A549 treated with Mapracorat at 1 μM for 4 hours (cell line): ENCODE results near the gene PRR3. TPM values are rescaled to one million over a fixed set of nuclear protein-coding genes. Genes with fewer than 3 reads are reported as not detected.

Experiments
- total RNA-seq: library from RNA; stranded (reverse); fragments of 200-300 nt; extraction: Qiagen RNA extraction; gene quantifications from 5 replicates; pipeline ENCODE4 v1.2.3, GENCODE V29; 2022

The PRR3 gene, protein sequence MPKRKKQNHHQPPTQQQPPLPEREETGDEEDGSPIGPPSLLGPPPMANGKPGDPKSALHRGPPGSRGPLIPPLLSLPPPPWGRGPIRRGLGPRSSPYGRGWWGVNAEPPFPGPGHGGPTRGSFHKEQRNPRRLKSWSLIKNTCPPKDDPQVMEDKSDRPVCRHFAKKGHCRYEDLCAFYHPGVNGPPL
- total RNA-seq, result 14.9 to 17.6 TPM (median 16.6 TPM) in 5 replicates

DNA sequence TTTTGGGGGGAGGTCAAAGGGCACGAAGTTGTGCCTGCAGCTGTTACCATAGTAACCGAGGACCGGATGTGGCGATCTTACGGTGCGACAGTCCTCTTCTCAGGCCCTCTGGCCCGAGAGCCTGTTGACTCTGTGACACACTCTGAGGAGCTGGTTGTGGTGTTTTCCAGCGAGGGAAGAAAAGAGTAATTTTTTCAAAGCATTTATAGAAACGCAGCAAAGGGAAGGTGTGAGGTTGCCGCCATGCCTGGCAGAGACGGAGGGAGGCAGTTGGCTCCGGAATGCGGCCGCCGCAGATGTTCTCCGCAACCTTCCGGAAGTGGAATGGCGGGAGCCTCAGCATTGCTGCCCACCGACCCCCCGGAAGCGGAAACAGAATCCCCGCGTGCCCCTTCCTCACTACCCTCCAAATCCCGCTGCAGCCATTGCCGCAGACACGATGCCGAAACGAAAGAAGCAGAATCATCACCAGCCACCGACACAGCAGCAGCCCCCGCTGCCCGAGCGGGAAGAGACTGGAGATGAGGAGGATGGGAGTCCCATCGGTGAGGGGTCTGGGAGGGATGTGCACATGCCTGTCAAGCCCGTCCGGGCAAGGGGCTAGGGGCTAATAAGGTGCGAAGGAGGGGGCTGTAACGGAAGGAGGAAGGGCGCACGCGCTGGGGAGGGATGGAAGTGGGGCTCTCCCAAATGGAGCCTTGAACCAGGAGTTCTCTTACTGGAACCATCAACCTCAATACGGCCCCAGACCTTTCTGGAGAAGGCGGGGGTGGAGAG, at the start of gene PRR3:
PRR3 (plus strand) TSS at position 390 of the 777 bp plus-strand sequence; CDS start at position 440, 50 bp downstream.

DNA sequence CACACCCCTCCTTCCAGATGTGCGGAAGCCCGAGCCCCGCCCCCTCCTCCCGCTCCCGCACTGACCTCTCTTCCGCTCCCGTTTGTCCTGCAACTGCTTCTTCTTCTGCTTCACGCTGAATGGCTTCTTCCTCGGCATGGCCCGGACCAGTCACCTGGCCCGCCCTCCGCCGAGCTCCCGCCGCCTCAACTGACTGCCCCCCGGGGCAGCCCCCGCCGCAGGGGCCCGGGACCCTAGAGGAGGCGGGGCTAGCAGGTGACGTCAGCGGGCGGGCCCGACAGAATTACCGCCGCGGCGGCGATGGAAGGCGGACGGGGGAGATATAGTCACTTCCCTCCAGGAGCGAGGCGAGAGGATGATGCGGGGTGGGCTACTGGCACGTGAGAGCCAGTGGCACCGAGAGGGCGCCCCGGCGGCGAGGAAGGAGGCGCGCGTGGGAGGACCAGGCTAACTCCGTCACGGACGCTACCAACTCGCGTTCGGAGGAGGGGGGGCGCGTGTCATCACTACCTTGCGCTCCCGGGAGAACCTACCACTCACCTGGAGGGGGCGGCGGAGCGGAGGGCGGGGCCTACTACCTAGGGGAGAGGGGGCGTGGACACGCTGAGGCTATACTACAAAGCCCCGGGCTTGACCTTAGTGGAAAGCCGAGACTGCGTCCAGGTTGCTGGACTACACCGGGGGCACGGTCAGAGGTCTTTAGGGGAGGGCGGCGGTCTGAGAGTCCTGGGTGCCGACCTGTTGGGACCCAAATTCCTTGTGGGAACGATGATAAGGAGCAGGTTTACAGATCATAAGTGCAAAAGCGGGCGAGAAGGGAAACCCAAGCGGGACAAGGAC, 809 bp upstream of the PRR3 start, which contains the start of gene GNL1:
GNL1 (minus strand) TSS at position 424 of the 840 bp plus-strand sequence; CDS start at position 138, 286 bp downstream.

DNA sequence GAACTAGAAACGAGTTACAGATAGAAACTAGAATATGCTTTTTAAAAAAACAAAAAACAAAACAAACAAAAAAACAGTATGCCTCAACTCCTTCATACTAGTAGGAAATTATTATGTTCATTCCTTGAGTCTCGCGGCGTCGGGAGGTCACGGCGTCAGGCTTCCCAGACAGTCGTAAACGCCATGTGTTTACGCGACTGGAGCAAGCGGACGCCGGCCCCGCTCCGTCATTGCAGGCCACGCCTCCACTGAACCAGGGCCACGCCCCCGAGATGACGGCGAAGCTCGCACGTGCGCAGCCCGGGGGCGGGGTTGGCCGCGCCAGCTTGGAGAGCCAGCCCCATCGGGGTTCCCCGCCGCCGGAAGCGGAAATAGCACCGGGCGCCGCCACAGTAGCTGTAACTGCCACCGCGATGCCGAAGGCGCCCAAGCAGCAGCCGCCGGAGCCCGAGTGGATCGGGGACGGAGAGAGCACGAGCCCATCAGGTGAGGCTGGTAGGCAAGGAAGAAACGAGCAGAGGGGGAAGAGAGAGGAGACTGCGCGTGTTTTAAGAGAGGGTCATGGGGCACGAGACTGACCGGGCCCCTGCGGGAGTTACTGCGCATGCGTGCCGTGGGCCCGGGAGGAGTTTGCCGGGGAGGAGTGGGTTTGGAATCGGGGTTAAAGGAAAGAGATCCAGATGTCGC, 14.1 kb downstream of the PRR3 start, which contains the start of gene ABCF1:
ABCF1 (plus strand) TSS at position 368 of the 687 bp plus-strand sequence; CDS start at position 414, 46 bp downstream.

Other genes with a start within 250 kb of the PRR3 start
- gene TRIM39, start 230.4 kb upstream of the PRR3 start, total RNA-seq, result 6.7 to 8.5 TPM (median 7.2 TPM) in 5 replicates
- gene RPP21, start 212.1 kb upstream of the PRR3 start, total RNA-seq, result 57.8 to 79.3 TPM (median 66.5 TPM) in 5 replicates
- gene HLA-E, start 67.8 kb upstream of the PRR3 start, total RNA-seq, result 56.4 to 67.3 TPM (median 59.7 TPM) in 5 replicates
- 28.7 to 34.3 TPM (median 33.2 TPM) in 5 replicates for gene GNL1, start 806 bp upstream of the PRR3 start, total RNA-seq
- 46.8 to 55.1 TPM (median 50.0 TPM) in 5 replicates for gene ABCF1, start 14.1 kb downstream of the PRR3 start, total RNA-seq
- gene PPP1R10, start 59.9 kb downstream of the PRR3 start, total RNA-seq, result 28.1 to 45.4 TPM (median 29.3 TPM) in 5 replicates
- 68.8 to 112 TPM (median 72.9 TPM) in 5 replicates for gene MRPS18B, start 60.5 kb downstream of the PRR3 start, total RNA-seq
- 4.4 to 6.3 TPM (median 6.0 TPM) in 5 replicates for gene ATAT1, start 69.6 kb downstream of the PRR3 start, total RNA-seq
- 10.1 to 14.3 TPM (median 12.1 TPM) in 5 replicates for gene C6orf136, start 89.8 kb downstream of the PRR3 start, total RNA-seq
- 25.2 to 30.4 TPM (median 27.0 TPM) in 5 replicates for gene DHX16, start 115.7 kb downstream of the PRR3 start, total RNA-seq
- gene PPP1R18, start 129.3 kb downstream of the PRR3 start, total RNA-seq, result 41.4 to 47.5 TPM (median 44.5 TPM) in 5 replicates
- gene NRM, start 133.7 kb downstream of the PRR3 start, total RNA-seq, result 23.1 to 27.4 TPM (median 25.9 TPM) in 5 replicates
- gene MDC1, start 160.0 kb downstream of the PRR3 start, total RNA-seq, result 14.9 to 21.3 TPM (median 16.4 TPM) in 5 replicates
- 822 to 948 TPM (median 905 TPM) in 5 replicates for gene TUBB, start 163.1 kb downstream of the PRR3 start, total RNA-seq
- gene FLOT1, start 185.4 kb downstream of the PRR3 start, total RNA-seq, result 84.0 to 102 TPM (median 90.7 TPM) in 5 replicates
- gene IER3, start 187.3 kb downstream of the PRR3 start, total RNA-seq, result 48.0 to 79.6 TPM (median 72.7 TPM) in 5 replicates